ENCODE measurements around the gene CFAP251. TPM values are rescaled to one million over a fixed set of nuclear protein-coding genes. Genes with fewer than 3 reads are reported as not detected.
"Not testable (repeated sequence)": the region's sequence is repeated elsewhere in the genome, so short reads cannot be mapped to it uniquely, and the experiment has no call there.

CFAP251 gene
- total RNA-seq, 1 experiment from 2014 or later: 3.2 TPM

- DNase-seq (no peak), ATAC-seq (no peak)
- no TSS peak for BruUV-seq (replicated peaks)
- POLR2A ChIA-PET (ENCODE audit: unreplicated experiment): no interaction called here
- Histone ChIP-seq H3K4me3 (ENCODE audit: low read length) (no peak overlapping the region), H3K27me3 (ENCODE audit: low read length) (no peaks in the 10 kb centered on the region), H3K4me1 (ENCODE audit: insufficient read depth, low read length) (0 out of 2 replicates have a peak, but pooled peaks cover under 1% of the 10 kb centered on the region), H3F3A (ENCODE audit: low read length, unreplicated experiment) (no peaks in the 10 kb centered on the region), H3K79me2 (ENCODE audit: low read length) (no peaks in the 10 kb centered on the region), H4K20me1 (ENCODE audit: low read length) (no peaks in the 10 kb centered on the region), H3K36me3 (ENCODE audit: low read depth, low read length) (peaks cover 30% of the 10 kb centered on the region; the same call in 1 of the 2 replicates), H3K4me2 (ENCODE audit: low read length) (no peak overlapping the region), H3K9ac (ENCODE audit: low read length) (no peak overlapping the region), H3K27ac (ENCODE audit: low read length) (no peak overlapping the region), H3K9me3 (ENCODE audit: low read length) (no peaks in the 10 kb centered on the region), H2AFZ (ENCODE audit: low read length) (no peak overlapping the region), H3K9me2 (replicated peaks; ENCODE audit: low read length) (no peaks in the 10 kb centered on the region)
- CTCF ChIA-PET: no interaction called here
- intact Hi-C loops (cut with micrococcal nuclease): no loop called here
- no peak for TF ChIP-seq EZH2phosphoT487 (IDR thresholded peaks at IDR 0.05; ENCODE audit: borderline replicate concordance, low read length)
- TF ChIP-seq CTCF (conservative IDR thresholded peaks at IDR 0.05; ENCODE audit: low read depth, low read length): no peak
- TF ChIP-seq EZH2 (IDR thresholded peaks at IDR 0.05; ENCODE audit: low read length, unreplicated experiment): no peak
Measured at GRCh38 chr12:122040579-122041386, 122.4 kb downstream of the CFAP251 start.

GRCh38 chr12:122041458-122041857, 123.1 kb downstream of the CFAP251 start:
- DNase-seq; H3F3A ChIP-seq (ENCODE audit: low read length, unreplicated experiment); BruUV-seq (replicated peaks); H3K4me3 ChIP-seq (ENCODE audit: low read length); ATAC-seq; H3K9me2 ChIP-seq (replicated peaks; ENCODE audit: low read length); H3K4me1 ChIP-seq (ENCODE audit: insufficient read depth, low read length); H2AFZ ChIP-seq (ENCODE audit: low read length); H3K79me2 ChIP-seq (ENCODE audit: low read length); H4K20me1 ChIP-seq (ENCODE audit: low read length); CTCF ChIA-PET; H3K9me3 ChIP-seq (ENCODE audit: low read length); H3K4me2 ChIP-seq (ENCODE audit: low read length); H3K9ac ChIP-seq (ENCODE audit: low read length); H3K27me3 ChIP-seq (ENCODE audit: low read length); POLR2A ChIA-PET (ENCODE audit: unreplicated experiment); H3K27ac ChIP-seq (ENCODE audit: low read length); intact Hi-C loops (cut with micrococcal nuclease): not testable (repeated sequence)
- peaks cover 26% of the 10 kb centered on the region; the same call in 1 of the 2 replicates for H3K36me3 ChIP-seq (ENCODE audit: low read depth, low read length)

- Histone ChIP-seq H3K4me1 (ENCODE audit: insufficient read depth, low read length) (no peaks in the 10 kb centered on the region), H3K79me2 (ENCODE audit: low read length) (no peaks in the 10 kb centered on the region), H3F3A (ENCODE audit: low read length, unreplicated experiment) (no peaks in the 10 kb centered on the region), H2AFZ (ENCODE audit: low read length) (no peak overlapping the region), H3K27me3 (ENCODE audit: low read length) (no peaks in the 10 kb centered on the region), H3K36me3 (ENCODE audit: low read depth, low read length) (peaks cover 22% of the 10 kb centered on the region; the same call in 1 of the 2 replicates), H3K9ac (ENCODE audit: low read length) (no peak overlapping the region), H3K9me3 (ENCODE audit: low read length) (no peaks in the 10 kb centered on the region), H3K4me2 (ENCODE audit: low read length) (no peak overlapping the region), H3K27ac (ENCODE audit: low read length) (no peak overlapping the region), H3K4me3 (ENCODE audit: low read length) (no peak overlapping the region), H4K20me1 (ENCODE audit: low read length) (no peaks in the 10 kb centered on the region), H3K9me2 (replicated peaks; ENCODE audit: low read length) (no peaks in the 10 kb centered on the region)
- no TSS peak for BruUV-seq (replicated peaks)
- intact Hi-C loops (cut with micrococcal nuclease): no loop called here
- ChIA-PET POLR2A (ENCODE audit: unreplicated experiment) (no interaction called here), CTCF (interaction anchor here (0.6 kb wide), 1 partner anchor 84 kb away, joined by 3 read pairs; no protein-coding TSS in a partner anchor)
- no peak for TF ChIP-seq CTCF (conservative IDR thresholded peaks at IDR 0.05; ENCODE audit: low read depth, low read length)
- no peak for TF ChIP-seq EZH2phosphoT487 (IDR thresholded peaks at IDR 0.05; ENCODE audit: borderline replicate concordance, low read length)
- no peak for TF ChIP-seq EZH2 (IDR thresholded peaks at IDR 0.05; ENCODE audit: low read length, unreplicated experiment)
- no peak for ATAC-seq
- DNase-seq: no peak
Measured at GRCh38 chr12:122042910-122043309, 124.5 kb downstream of the CFAP251 start.
